Fibroblast of villous mesenchyme (primary cell): ENCODE measurements around the gene FGD4. TPM values are rescaled to one million over a fixed set of nuclear protein-coding genes. Genes with fewer than 3 reads are reported as not detected.
A peak's percentile ranks its signal among the peaks of the same experiment; 100 is the strongest.

Experiments used
- DNase-seq: peaks from one replicate; pipeline ENCODE4 v3.0.0-alpha.2; 2010; ENCODE audit warnings: low read depth
- H3K4me3 ChIP-seq: 2 replicates; pipeline ENCODE4 v1.5.1; 2011; ENCODE audit warnings: low read depth, mild to moderate bottlenecking, low read length
- total RNA-seq: library from RNA; depleted of rRNA; stranded (reverse); fragments of >200 nt; gene quantifications from 2 replicates; pipeline ENCODE4 v1.2.3, GENCODE V29; 2012
- TF ChIP-seq, protein P1 (sequence below): IDR thresholded peaks from 2 replicates; pipeline ENCODE4 v1.5.1; 2012; ENCODE audit warnings: low read depth, mild to moderate bottlenecking, low read length; ENCODE audit not compliant: insufficient read depth

The FGD4 gene
- total RNA-seq, 1 donor = 4.7 TPM

DNA sequence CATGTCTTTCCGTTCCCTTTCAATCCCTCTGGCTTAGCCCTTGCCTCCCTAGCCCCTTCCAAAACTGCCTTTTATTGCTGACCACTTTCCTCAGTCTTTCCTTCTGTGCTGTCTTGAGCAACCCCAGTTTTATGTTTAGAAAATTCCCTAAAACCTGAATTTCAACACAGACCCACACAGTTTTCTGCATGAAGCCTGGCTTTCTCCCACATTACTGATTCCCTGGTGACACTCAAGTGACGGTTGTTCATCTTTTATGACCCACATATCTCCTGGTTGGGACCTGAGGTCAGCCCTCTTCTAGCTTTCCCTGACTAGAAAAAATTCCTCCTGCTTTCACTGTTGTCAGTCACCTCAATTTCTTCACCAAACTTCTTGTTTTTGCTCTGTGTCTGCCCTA, 21.0 kb downstream of the FGD4 start:
- H3K4me3 ChIP-seq = no peak overlapping the region
- DNase-seq = peak; percentile 9
- TF ChIP-seq, protein P1, sequence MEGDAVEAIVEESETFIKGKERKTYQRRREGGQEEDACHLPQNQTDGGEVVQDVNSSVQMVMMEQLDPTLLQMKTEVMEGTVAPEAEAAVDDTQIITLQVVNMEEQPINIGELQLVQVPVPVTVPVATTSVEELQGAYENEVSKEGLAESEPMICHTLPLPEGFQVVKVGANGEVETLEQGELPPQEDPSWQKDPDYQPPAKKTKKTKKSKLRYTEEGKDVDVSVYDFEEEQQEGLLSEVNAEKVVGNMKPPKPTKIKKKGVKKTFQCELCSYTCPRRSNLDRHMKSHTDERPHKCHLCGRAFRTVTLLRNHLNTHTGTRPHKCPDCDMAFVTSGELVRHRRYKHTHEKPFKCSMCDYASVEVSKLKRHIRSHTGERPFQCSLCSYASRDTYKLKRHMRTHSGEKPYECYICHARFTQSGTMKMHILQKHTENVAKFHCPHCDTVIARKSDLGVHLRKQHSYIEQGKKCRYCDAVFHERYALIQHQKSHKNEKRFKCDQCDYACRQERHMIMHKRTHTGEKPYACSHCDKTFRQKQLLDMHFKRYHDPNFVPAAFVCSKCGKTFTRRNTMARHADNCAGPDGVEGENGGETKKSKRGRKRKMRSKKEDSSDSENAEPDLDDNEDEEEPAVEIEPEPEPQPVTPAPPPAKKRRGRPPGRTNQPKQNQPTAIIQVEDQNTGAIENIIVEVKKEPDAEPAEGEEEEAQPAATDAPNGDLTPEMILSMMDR = no peak

DNA sequence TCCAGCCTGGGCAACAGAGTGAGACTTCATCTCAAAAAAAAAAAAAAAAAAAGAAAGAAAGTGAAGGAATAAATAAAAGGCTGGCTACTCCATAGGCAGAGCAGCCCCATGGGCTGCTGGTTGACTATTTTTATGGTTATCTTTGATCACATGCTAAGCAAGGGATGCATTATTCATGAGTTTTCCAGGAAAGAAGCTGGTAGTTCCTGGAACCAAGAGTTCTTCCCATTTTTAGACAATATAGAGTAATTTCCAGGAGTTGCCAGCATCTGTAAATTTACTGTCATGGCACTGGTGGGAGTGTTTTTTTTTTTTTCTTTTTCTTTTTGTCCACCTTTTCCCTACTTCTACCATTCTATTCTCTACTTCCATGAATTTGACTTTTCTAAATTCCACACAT, 24.2 kb downstream of the FGD4 start:
- TF ChIP-seq, protein P1 = no peak
- DNase-seq = no peak
- H3K4me3 ChIP-seq = no peak overlapping the region

GRCh38 chr12:32431025-32431424, 31.7 kb downstream of the FGD4 start:
- no peak overlapping the region for H3K4me3 ChIP-seq
- TF ChIP-seq, protein P1 = no peak
- DNase-seq = no peak

- no peak overlapping the region for H3K4me3 ChIP-seq
- DNase-seq = peak; percentile 64
- TF ChIP-seq, protein P1 = no peak
These were observed 36.8 kb downstream of the FGD4 start for GRCh38 chr12:32435921-32436705.

GRCh38 chr12:32437095-32437515, 37.7 kb downstream of the FGD4 start:
- TF ChIP-seq, protein P1 = no peak
- DNase-seq = peak; percentile 95

GRCh38 chr12:32440120-32440865, 40.9 kb downstream of the FGD4 start:
- no peak overlapping the region for H3K4me3 ChIP-seq
- DNase-seq = no peak
- TF ChIP-seq, protein P1 = no peak

More at GRCh38 chr12:32437095-32437515, 37.7 kb downstream of the FGD4 start:
- H3K4me3 ChIP-seq = no peak overlapping the region
